ENCODE data around the gene CNEP1R1.

DNA sequence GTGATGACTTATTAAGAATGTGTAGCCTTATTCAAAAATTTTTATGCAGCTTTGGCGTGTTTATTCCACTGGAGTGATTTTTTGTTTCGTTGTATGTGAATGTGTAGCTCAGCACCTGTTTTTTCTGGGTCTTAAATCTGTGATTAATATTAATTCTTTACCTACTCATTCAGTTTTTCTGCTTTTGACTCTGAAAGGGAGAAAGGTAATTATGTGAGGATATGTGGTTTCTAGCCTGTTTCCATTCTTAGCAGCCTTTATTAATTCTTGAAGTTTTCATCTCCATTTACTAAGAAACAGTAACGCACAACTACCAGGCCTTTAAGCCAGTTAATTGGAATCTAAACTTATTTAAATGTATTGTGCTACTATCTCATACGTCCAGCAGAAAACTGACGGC, 47.7 kb downstream of the CNEP1R1 start:
- TF ChIP-seq, protein P1, sequence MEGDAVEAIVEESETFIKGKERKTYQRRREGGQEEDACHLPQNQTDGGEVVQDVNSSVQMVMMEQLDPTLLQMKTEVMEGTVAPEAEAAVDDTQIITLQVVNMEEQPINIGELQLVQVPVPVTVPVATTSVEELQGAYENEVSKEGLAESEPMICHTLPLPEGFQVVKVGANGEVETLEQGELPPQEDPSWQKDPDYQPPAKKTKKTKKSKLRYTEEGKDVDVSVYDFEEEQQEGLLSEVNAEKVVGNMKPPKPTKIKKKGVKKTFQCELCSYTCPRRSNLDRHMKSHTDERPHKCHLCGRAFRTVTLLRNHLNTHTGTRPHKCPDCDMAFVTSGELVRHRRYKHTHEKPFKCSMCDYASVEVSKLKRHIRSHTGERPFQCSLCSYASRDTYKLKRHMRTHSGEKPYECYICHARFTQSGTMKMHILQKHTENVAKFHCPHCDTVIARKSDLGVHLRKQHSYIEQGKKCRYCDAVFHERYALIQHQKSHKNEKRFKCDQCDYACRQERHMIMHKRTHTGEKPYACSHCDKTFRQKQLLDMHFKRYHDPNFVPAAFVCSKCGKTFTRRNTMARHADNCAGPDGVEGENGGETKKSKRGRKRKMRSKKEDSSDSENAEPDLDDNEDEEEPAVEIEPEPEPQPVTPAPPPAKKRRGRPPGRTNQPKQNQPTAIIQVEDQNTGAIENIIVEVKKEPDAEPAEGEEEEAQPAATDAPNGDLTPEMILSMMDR (conservative IDR thresholded peaks at IDR 0.05), result no peak
- TF ChIP-seq EZH2 (IDR thresholded peaks at IDR 0.05; ENCODE audit: low read depth), result no peak
